Measurements from ENCODE around the gene CEP70.

GRCh38 chr3:138492980-138493675 lies 100.9 kb downstream of the CEP70 start:
- TF ChIP-seq POLR2A (IDR thresholded peaks at IDR 0.05; ENCODE audit: low read depth): no peak
- TF ChIP-seq CTCF (IDR thresholded peaks at IDR 0.05): no peak
